SK-N-SH treated with all-trans-retinoic acid at 6 μM for 48 hours (cell line): Measurements from ENCODE around the gene FAM229A.

Source experiments
- ARNTL ChIP-seq: fragments of 450-650 bp; formaldehyde crosslinking; IDR thresholded peaks from 2 replicates; pipeline ENCODE4 v1.5.0; 2020; ENCODE audit warnings: low read depth, mild to moderate bottlenecking, moderate library complexity, borderline replicate concordance
- BACH2 ChIP-seq: fragments of 250-450 bp; sonication (Bioruptor Pico); IDR thresholded peaks from 2 replicates; pipeline ENCODE4 v1.9.0; 2021; ENCODE audit warnings: mild to moderate bottlenecking, borderline replicate concordance
- CSRNP3 ChIP-seq: fragments of 250-450 bp; sonication (Bioruptor Pico); IDR thresholded peaks from 2 replicates; pipeline ENCODE4 v1.5.1; 2021; ENCODE audit warnings: mild to moderate bottlenecking, moderate library complexity
- ESRRG ChIP-seq: fragments of 250-450 bp; sonication (Bioruptor Pico); IDR thresholded peaks from 2 replicates; pipeline ENCODE4 v1.6.1; 2021; ENCODE audit warnings: mild to moderate bottlenecking
- GLIS3 ChIP-seq: fragments of 250-450 bp; sonication (Bioruptor Pico); IDR thresholded peaks from 2 replicates; pipeline ENCODE4 v1.5.0; 2020; ENCODE audit warnings: mild to moderate bottlenecking, moderate library complexity
- PATZ1 ChIP-seq: fragments of 250-450 bp; sonication (Bioruptor Pico); IDR thresholded peaks from 2 replicates; pipeline ENCODE4 v1.8.0; 2020; ENCODE audit warnings: mild to moderate bottlenecking, moderate library complexity, borderline replicate concordance
- PPARA ChIP-seq: fragments of 250-450 bp; sonication (Bioruptor Pico); IDR thresholded peaks from 2 replicates; pipeline ENCODE4 v1.5.0; 2020; ENCODE audit warnings: mild to moderate bottlenecking, borderline replicate concordance
- TSHZ2 ChIP-seq: fragments of 250-450 bp; sonication (Bioruptor Pico); IDR thresholded peaks from 2 replicates; pipeline ENCODE4 v1.5.0; 2020; ENCODE audit warnings: mild to moderate bottlenecking, moderate library complexity
- ZC3H10 ChIP-seq: fragments of 250-450 bp; sonication (Bioruptor Pico); IDR thresholded peaks from 2 replicates; pipeline ENCODE4 v1.5.1; 2021; ENCODE audit warnings: mild to moderate bottlenecking, moderate library complexity
- ZFP3 ChIP-seq: fragments of 250-450 bp; sonication (Bioruptor Pico); IDR thresholded peaks from 2 replicates; pipeline ENCODE4 v1.5.0; 2020; ENCODE audit warnings: mild to moderate bottlenecking, moderate library complexity
- ZFP30 ChIP-seq: fragments of 450-650 bp; formaldehyde crosslinking; IDR thresholded peaks from 2 replicates; pipeline ENCODE4 v1.5.0; 2022; ENCODE audit warnings: mild to moderate bottlenecking, moderate library complexity

- TF ChIP-seq TSHZ2: no peak
- TF ChIP-seq CSRNP3 (CRISPR knock-in tag): no peak
- no peak for TF ChIP-seq ARNTL
- no peak for TF ChIP-seq ESRRG (CRISPR knock-in tag)
- no peak for TF ChIP-seq ZC3H10 (CRISPR knock-in tag)
- no peak for TF ChIP-seq PATZ1
- TF ChIP-seq PPARA (CRISPR knock-in tag): no peak
- TF ChIP-seq ZFP30 (CRISPR knock-in tag): no peak
- no peak for TF ChIP-seq BACH2 (CRISPR knock-in tag)
- TF ChIP-seq ZFP3 (CRISPR knock-in tag): no peak
- no peak for TF ChIP-seq GLIS3
Observed at GRCh38 chr1:32338637-32339145, 23.6 kb downstream of the FAM229A start.
